GM21447 (cell line): ENCODE results near the gene CARD19.

Source experiments
- ATAC-seq: cut with Tn5 transposase; IDR thresholded peaks from one replicate; pipeline ENCODE4 v1.9.1; 2021; ENCODE audit not compliant: unreplicated experiment

The CARD19 gene

DNA sequence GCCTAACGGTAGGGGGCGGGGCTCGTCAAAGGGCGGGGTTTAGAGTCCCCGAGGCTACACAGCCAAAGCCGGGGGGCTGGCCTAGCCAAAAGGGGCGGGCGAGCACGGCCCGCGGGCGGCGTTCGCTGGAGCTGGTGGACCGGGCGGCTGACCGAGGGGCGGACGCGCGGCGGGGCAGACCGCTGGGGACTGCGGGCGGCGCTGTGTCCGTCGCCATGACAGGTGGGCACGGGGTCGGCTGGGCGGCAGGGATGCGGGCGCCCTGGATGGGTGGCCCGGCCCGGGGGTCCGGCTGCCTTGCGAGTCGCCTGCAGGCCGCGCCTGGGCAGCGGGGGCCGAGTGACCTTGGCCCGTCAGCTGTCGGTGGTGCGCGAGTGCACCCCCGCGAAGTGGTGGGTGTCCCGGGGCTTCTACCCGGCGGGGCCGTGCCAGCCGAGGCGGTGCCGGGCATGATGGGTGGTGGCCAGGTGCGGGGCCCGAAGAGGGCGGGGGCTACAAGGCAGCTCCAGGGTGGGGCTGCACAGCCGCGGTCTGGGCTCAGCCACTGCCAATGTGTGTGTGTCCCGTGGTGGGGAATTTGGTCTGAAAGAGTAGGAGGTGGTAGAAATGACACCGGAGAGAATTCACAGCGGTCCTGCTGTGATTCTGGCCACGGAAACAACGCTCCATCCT, at the start of gene CARD19:
Gene CARD19 (plus strand): TSS at position 87 of the 672 bp plus-strand sequence. CDS start 129 bp downstream, at position 216.
- peak; percentile 35 for ATAC-seq

DNA sequence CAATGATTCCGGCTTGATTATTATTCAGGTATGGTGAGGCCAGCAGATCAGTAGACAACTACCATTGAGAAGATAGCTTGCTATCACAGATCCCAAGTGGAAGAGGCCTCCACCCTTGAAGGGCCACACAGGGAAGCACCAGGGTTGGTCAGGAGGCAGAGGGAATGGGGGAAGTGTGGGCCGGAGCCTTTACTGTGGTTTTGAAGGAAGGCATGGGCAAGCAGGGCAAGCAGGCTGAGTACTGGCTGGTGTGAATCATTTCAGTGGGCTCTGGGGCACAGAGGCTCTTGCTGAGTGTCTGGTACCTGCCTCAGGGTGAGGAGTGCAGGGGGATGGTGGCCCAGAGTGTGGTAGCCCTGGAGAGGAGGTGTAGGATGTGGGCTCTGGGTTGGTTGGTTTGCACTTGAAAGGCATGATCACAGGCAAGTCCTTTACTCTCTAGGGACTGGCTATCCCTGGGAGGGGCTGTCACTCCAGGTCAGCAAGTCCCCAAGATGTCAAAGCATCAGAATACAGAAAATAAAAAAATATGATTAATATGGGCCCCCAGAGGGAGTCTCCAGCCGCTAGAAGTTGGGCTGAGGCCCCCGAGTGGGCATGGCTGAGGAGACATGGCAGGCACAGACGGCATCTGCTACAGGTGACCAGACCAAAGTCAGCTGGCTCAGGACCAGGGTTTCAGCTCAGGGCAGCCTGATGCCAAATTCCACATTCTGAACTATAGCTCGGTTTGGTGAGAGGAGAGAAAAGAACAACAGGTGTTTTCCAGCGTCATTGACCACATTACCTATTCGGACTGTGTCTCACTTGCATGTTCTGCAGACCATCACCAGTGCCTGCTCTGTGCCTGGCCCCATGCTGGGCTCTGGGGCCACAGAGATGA, 47.2 kb upstream of the CARD19 start:
- no peak for ATAC-seq

GRCh38 chr9:93049491-93049890, 46.5 kb upstream of the CARD19 start:
- ATAC-seq: no peak

DNA sequence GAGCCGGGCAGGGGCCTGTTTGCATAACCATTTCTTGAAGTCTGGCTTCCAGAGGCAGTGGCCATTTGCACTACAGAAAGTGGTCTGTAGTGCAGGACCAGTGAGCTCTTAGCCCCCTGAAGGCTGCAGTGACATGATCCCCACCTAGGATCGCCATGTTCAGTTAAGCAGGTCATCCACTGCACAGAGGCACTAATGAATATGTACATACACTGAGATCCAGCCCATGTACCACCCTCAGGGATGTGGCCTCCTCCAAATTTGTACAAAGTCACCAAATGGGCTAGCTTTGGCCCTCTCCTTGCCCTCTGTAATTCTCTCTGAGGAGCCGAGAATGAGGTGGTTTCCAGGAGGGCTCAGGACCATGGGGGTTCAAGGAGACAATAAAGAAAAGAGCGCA, 45.8 kb upstream of the CARD19 start:
- ATAC-seq: no peak

- ATAC-seq: no peak
These were observed 44.3 kb upstream of the CARD19 start for GRCh38 chr9:93051680-93052089.

DNA sequence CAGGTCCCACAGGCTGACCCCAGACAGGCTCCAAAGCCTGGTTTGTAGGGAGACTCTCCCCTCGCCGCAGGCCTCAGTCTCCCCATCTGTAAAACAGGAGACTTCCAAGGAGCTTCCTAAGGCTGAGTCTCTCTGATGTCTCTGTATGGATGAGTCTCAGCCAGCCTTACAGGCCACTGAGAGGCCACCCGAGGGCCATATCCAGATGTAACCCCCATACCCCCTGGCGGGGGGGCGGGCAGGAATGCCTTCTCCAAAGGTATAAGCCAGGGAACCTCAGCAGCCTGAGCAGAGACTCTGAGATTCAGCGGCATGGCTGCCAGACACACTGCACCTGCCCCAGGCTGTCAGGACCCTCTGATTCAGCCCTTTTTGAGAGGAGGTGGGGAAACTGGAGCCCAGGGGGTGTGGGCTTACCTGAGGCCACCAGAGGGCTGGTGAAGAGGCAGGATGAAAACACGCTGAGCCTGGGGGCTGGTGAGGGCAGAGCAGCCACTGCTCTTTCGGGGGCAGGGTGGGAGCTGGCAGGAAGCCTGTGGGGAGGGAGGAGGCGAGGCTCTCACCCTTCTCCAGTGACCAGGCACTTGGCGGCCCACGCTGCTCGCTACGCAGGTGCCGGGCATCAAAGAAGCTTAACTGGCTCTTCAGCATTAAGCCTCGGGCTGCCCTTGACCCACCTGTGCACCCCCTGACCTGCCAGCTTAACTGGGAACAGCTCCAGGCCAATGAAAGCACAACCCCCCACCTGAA, 43.1 kb upstream of the CARD19 start:
- no peak for ATAC-seq

GRCh38 chr9:93053781-93054331, 42.2 kb upstream of the CARD19 start:
- ATAC-seq: no peak

GRCh38 chr9:93054758-93055704, 41.0 kb upstream of the CARD19 start:
- ATAC-seq: no peak

GRCh38 chr9:93057042-93057702, 38.8 kb upstream of the CARD19 start:
- ATAC-seq: no peak

DNA sequence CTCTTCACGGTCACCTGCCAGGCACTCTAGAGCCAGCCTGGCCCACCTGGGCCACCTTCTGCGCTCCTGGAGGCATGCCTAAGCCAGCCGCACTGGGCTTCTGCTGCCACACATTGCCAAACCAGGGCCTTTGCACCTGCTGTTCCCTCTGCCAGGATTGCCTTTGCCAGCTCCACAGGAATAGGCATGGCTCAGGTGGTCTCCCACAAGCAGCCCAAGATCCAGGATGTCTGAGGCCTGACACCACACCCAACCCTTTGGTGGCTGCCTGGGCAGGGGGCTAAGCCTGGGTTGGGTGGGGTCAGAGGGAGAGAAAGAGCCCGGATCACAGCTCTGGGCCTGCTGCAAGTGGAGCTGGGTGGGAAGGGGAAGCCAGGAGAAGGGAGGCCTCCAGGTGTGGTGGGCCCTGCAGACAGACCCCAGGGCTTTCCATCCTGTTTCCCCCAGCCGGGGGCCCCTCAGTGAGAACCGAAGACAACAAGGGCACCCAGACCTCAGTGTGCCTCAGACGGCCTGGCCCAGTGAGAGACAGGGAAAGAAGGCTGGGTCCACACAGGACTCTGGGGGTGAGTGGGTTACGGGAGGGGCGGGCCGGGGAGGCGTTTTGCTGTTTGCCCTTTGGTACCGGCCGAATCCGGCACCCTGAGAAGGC, 38.2 kb upstream of the CARD19 start:
- peak; percentile 18 for ATAC-seq

DNA sequence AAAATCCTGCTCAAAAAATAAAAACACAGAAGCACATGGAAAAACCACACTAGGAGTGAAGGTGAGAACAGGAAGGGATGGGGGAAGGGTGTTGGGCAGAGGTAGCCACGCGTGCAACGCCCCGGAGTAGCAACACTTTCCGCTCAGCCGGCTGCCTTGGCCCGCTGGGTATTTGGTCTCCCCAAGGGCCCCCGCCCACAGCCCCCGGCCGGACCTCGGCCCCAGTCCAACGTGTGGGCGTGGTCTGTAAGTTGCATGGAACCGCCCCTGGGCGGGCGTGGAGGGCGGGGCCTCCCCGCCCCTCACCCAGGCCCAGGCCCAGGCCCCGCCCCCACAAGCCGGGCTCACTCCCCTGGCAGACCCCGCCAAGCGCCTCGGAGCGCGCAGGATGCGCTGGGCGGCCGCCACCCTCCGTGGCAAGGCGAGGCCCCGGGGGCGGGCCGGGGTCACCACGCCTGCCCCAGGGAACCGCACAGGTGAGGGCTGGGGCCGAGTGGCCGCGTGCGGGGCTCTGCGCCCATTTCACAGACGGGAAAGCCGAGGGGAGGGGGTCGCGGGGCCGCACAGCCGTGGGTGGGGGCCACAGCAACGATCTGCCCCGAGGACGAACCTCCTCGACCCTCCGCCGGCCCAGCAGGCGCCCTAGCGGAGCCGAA, 37.5 kb upstream of the CARD19 start, which contains the start of gene SUSD3:
Gene SUSD3 (plus strand): TSS at position 347 of the 656 bp plus-strand sequence. CDS start 42 bp downstream, at position 389.
- ATAC-seq: peak; percentile 36

- ATAC-seq: peak; percentile 18
These were observed 36.9 kb upstream of the CARD19 start for GRCh38 chr9:93059011-93059714.

DNA sequence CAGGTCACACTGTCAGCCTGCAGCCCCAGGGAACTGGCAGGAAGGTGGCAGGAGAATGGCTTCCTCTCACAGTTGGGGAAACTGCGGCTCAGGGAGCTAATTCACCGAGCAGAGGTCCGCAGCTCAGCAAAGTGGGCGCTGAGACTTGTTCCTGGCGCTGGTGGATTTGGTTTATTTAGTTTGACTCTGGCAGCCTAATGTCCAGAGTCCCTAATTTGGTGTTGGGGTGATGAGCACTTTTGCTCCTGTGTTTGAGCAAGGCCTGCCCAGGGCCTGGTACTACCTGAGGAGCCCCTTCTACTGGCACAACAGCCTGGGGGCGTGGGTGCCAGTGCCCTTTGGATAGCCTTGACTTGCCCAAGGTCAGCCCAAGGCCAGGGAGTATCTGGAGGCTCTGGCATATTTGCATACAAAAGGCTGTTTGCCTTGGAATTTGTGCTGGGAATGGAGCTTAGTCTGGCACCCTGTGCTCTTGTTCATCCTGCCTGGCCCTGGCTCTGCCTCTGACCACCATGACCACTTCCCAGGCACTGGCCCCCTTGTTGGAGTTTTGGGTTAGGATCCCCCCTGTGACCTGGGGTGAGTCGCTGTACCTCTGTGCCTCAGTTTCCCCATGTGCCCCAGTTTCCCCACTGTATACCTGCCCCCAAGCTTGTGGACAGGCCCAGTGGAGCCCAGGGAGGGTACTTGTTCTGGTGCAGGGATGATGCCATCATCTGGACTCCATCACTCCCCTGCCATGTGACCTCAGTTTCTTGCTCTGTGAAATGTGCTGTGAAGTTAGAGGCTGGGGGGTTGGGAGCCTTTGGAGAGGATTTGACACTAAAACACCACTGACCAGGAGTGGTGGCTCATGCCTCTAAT, 36.1 kb upstream of the CARD19 start:
- no peak for ATAC-seq

DNA sequence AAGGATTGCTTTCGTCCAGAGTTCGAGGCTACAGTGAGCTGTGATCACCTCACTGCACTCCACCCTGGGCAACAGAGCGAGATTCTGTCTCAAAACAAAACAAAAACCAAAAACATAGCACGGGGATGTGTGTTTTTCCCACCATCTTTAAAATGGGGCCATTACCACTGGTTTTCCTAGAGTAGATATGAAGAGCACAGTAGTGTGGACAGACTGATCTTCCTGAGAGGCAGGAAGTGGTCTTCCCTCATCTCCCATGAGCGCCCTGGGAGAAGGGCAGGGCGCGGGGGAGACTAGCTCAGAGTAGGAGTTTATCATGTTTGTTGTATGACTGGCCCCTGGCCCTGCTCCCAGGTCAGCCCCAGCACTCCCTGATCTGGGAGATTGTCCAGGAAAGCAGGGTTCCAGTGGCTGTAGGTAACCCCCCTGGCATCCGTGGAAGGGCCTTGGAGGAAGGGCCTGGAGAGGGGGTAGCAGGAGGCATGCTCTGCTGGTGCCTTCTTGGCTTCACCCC, 35.2 kb upstream of the CARD19 start:
- no peak for ATAC-seq

DNA sequence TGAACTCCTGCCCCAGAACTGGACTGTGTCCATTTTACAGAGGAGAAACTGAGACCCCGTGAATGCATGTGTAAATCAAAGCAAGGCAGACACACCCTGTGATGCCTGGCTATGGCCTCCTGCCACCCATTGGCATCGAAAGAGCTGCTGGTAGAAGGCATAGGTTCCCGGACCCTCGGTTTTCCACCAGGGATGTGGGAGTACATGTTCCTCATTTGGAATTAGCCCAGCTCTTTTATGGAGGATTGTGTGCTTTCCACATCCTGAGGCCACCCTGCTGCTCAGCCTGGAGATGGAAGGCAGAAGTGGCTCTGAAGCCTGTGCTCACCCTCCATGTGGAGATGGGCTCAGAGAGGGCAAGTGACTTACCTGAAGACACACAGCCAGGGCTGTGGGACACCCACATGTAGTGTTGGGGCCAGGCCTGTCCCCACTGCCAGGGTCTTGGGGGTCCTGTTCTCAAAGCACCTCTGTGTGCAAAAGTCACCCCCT, 34.7 kb upstream of the CARD19 start:
- ATAC-seq: no peak
